Right atrium auricular region (tissue), 2 donors: ENCODE measurements around the gene PPP2R2C. TPM values are rescaled to one million over a fixed set of nuclear protein-coding genes. Genes with fewer than 3 reads are reported as not detected.

ENCODE experiments used
- DNase-seq: peaks from one replicate; pipeline ENCODE4 v3.0.0-alpha.2; 2019; ENCODE audit warnings: low spot score
- H3K27ac ChIP-seq, 2 donors: fragments of 200-600 bp; sonication (generic); 1 replicate in 1 of 2; 2 replicates in 1 of 2; pipeline ENCODE4 v1.5.1; 2016 to 2019
- H3K27me3 ChIP-seq, 2 donors: fragments of 200-600 bp; sonication (generic); one replicate each; pipeline versions ENCODE4 v1.5.1 to v1.6.0; 2017 to 2019
- H3K36me3 ChIP-seq: fragments of 200-600 bp; sonication (generic); one replicate; pipeline ENCODE4 v1.5.1; 2016
- H3K4me1 ChIP-seq, 2 donors: fragments of 200-600 bp; sonication (generic); one replicate each; pipeline versions ENCODE4 v1.5.1 to v1.6.0; 2017 to 2019
- H3K4me3 ChIP-seq, 2 donors: fragments of 200-600 bp; sonication (generic); 1 replicate in 1 of 2; 2 replicates in 1 of 2; pipeline ENCODE4 v1.5.1; 2017 to 2019; ENCODE audit warnings: mild to moderate bottlenecking in 1 of 2, moderate library complexity in 1 of 2
- H3K9me3 ChIP-seq, 2 donors: fragments of 200-600 bp; sonication (generic); one replicate each; pipeline ENCODE4 v1.5.1; 2019
- total RNA-seq, 2 donors: library from RNA; depleted of rRNA; stranded (reverse); fragments of >200 nt; gene quantifications; one replicate each; pipeline ENCODE4 v1.1.0, GENCODE V29; 2016
- TF ChIP-seq, protein P1 (sequence below), 2 donors: fragments of 200-600 bp; sonication (generic); IDR thresholded peaks; one replicate each; pipeline ENCODE4 v1.5.1; 2019; ENCODE audit warnings: antibody characterized with exemption in 2 of 2

Gene PPP2R2C
- total RNA-seq, 2 donors from 2014 or later: 4.6 to 5.7 TPM

DNA sequence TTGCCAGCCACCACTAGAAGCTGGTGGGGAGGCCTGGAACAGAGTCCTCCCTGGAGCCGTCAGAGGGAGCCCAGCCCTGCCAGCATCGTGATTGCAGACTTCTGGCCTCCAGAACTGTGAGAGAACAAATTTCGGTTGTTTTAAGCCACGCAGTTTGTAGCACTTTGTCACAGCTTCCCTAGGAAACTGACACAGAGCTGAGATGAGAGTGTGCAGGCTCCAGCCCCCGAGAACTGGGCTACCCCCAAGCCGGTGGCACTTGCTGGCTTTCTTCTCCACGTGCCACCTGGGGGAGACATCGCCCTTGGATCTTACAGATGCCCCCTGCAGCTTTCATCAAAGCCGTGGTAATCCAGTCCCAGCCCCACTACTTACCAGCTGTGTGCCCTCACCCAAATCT is 83.7 kb downstream of the PPP2R2C start:
- Histone ChIP-seq H3K4me1 (no peaks in the 10 kb centered on the region), H3K4me3 (no peak overlapping the region), H3K9me3 (no peaks in the 10 kb centered on the region), H3K27me3 (no peaks in the 10 kb centered on the region), H3K27ac (no peak overlapping the region), H3K36me3 (no peaks in the 10 kb centered on the region)
- TF ChIP-seq, protein P1, sequence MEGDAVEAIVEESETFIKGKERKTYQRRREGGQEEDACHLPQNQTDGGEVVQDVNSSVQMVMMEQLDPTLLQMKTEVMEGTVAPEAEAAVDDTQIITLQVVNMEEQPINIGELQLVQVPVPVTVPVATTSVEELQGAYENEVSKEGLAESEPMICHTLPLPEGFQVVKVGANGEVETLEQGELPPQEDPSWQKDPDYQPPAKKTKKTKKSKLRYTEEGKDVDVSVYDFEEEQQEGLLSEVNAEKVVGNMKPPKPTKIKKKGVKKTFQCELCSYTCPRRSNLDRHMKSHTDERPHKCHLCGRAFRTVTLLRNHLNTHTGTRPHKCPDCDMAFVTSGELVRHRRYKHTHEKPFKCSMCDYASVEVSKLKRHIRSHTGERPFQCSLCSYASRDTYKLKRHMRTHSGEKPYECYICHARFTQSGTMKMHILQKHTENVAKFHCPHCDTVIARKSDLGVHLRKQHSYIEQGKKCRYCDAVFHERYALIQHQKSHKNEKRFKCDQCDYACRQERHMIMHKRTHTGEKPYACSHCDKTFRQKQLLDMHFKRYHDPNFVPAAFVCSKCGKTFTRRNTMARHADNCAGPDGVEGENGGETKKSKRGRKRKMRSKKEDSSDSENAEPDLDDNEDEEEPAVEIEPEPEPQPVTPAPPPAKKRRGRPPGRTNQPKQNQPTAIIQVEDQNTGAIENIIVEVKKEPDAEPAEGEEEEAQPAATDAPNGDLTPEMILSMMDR (IDR thresholded peaks at IDR 0.05): no peak
- DNase-seq: no peak

DNA sequence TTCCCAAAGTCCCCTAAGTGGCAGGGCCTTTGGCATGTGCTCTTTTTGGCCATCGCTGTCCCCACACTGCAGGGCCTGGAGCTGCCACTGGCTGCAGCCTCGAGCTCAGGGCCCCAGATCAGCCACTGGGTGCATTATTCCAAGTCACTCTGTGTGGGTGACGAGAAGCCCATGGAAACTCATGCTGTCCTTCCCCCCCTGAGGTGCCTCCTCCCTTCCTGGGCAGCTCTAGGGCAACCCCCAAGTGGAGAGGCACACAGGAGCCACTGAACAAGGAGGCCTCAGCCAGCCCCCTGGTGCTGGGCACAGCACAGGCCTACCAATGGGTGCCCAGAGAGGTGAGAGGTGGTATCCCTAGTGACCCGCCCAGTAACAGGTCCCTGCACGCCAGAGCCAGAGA is 84.5 kb downstream of the PPP2R2C start:
- TF ChIP-seq, protein P1 (IDR thresholded peaks at IDR 0.05): no peak

DNA sequence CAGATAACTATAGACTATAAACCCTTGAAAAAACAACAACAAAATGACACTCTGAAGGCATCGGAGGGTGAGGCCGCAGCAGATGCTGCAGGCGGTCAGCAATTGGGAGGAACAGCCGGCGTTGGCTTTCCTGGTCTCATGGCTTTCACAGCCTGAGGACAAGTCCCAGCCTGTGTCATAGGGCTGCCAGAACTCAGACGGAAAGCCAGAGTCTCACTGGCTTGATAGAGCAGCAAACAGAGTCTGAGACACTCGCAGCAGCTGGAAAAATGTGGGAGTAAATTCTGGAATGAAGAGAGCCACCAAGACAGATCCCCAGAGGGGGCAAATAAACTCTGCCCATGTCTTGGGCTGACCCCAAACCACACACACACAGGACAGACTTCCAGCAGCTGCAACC is 86.3 kb downstream of the PPP2R2C start:
- TF ChIP-seq, protein P1 (IDR thresholded peaks at IDR 0.05): no peak
- no peak for DNase-seq
- no peak overlapping the region for H3K27ac ChIP-seq
- peaks cover 0 to under 1% of the 10 kb centered on the region in 2 donors for H3K27me3 ChIP-seq
- H3K4me1 ChIP-seq: no peaks in the 10 kb centered on the region
- H3K36me3 ChIP-seq: no peaks in the 10 kb centered on the region
- H3K4me3 ChIP-seq: no peak overlapping the region
- no peaks in the 10 kb centered on the region for H3K9me3 ChIP-seq

More for the DNA sequence above, 84.5 kb downstream of the PPP2R2C start:
- H3K27me3 ChIP-seq: no peaks in the 10 kb centered on the region
- no peaks in the 10 kb centered on the region for H3K4me1 ChIP-seq
- H3K27ac ChIP-seq: no peak overlapping the region
- H3K36me3 ChIP-seq: no peaks in the 10 kb centered on the region
- no peak for DNase-seq
- no peak overlapping the region for H3K4me3 ChIP-seq
- no peaks in the 10 kb centered on the region for H3K9me3 ChIP-seq

DNA sequence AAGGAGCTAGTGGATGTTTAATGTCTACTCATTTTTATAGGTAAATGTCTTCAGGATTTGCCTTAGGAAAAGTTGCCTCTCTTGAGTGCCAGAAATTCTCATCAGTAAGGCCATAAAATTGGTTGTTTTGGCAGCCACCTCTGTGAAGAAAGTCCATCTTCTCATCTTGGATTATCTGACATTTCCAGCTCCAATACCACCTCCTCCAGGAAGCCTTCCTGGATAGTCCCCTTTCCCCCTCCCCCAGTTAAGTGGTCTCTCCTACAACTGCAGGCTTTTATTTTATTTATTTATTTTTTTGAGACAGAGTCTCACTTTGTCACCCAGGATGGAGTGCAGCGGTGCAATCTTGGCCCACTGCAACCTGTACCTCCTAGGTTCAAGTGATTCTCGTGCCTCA is 87.1 kb downstream of the PPP2R2C start:
- Histone ChIP-seq H3K4me3 (no peak overlapping the region), H3K4me1 (no peaks in the 10 kb centered on the region), H3K27ac (no peak overlapping the region), H3K9me3 (no peaks in the 10 kb centered on the region), H3K36me3 (no peaks in the 10 kb centered on the region), H3K27me3 (peaks cover 0 to 2% of the 10 kb centered on the region in 2 donors)
- TF ChIP-seq, protein P1 (IDR thresholded peaks at IDR 0.05): no peak
- DNase-seq: no peak

DNA sequence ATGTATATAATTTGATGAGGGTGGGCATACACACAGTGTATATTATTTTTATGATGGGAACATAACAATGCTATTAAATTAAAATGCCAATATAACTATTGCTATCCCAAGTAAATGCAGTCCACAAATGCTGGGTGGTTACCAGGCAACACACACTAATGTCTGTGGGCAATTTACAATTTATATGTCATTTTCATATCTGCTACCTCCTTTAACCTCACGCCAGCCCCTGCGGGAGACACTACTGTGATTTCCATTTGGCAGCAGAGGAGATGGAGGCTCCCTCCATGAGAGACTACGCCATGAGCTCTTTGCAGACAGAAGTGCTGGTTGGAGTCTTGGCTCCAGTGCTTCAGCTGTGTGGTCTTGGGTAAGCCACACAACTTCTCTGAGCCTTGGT is 87.9 kb downstream of the PPP2R2C start:
- H3K4me1 ChIP-seq: no peaks in the 10 kb centered on the region
- peaks cover 0 to 2% of the 10 kb centered on the region in 2 donors for H3K27me3 ChIP-seq
- no peak for DNase-seq
- H3K9me3 ChIP-seq: no peaks in the 10 kb centered on the region
- no peaks in the 10 kb centered on the region for H3K36me3 ChIP-seq
- no peak overlapping the region for H3K27ac ChIP-seq
- TF ChIP-seq, protein P1 (IDR thresholded peaks at IDR 0.05): no peak
- no peak overlapping the region for H3K4me3 ChIP-seq

DNA sequence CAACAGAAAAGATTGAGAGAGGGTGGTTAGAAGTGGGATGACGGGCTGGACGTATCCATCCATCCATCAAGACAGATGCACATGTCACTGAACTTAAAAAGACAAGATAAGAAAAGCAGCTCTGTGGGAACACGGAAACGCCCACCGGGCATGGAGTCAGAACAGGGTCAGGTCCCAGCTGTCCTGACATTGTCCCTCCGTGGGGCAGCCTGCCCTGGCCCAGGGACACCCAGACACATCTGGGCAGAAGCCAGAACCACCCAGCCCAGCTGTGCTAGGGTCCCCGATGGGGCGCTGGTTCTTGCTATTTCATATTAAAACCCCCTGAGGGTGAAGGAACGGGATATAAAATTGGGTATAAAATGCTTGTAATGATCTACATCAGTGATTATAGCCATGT is 88.5 kb downstream of the PPP2R2C start:
- peaks cover 0 to 2% of the 10 kb centered on the region in 2 donors for H3K27me3 ChIP-seq
- H3K36me3 ChIP-seq: no peaks in the 10 kb centered on the region
- H3K4me1 ChIP-seq: no peaks in the 10 kb centered on the region
- H3K4me3 ChIP-seq: no peak overlapping the region
- TF ChIP-seq, protein P1 (IDR thresholded peaks at IDR 0.05): no peak
- no peaks in the 10 kb centered on the region for H3K9me3 ChIP-seq
- no peak overlapping the region for H3K27ac ChIP-seq
- DNase-seq: no peak
